Astrocyte of the spinal cord (primary cell): Measurements from ENCODE around the gene GNAI2.

Source experiments
- DNase-seq: peaks from one replicate; pipeline ENCODE4 v3.0.0; 2011; ENCODE audit warnings: low read depth, low spot score
- H3K4me3 ChIP-seq: 2 replicates; pipeline ENCODE4 v1.5.1; 2011; ENCODE audit warnings: low read depth, mild to moderate bottlenecking, low read length, moderate library complexity
- in situ Hi-C: cut with HindIII; loops from 2 replicates; pipeline ENCODE4 v1.10.0; 2017; ENCODE audit warnings: low sequenced_read_pairs
- TF ChIP-seq, protein P1 (sequence below): IDR thresholded peaks from 2 replicates; pipeline ENCODE4 v1.5.1; 2012; ENCODE audit warnings: low read depth, mild to moderate bottlenecking, low read length, inconsistent platforms

Gene GNAI2

GRCh38 chr3:50265571-50265970 lies 29.6 kb downstream of the GNAI2 start:
- DNase-seq, result no peak
- in situ Hi-C loops, result no loop called here
- TF ChIP-seq, protein P1, sequence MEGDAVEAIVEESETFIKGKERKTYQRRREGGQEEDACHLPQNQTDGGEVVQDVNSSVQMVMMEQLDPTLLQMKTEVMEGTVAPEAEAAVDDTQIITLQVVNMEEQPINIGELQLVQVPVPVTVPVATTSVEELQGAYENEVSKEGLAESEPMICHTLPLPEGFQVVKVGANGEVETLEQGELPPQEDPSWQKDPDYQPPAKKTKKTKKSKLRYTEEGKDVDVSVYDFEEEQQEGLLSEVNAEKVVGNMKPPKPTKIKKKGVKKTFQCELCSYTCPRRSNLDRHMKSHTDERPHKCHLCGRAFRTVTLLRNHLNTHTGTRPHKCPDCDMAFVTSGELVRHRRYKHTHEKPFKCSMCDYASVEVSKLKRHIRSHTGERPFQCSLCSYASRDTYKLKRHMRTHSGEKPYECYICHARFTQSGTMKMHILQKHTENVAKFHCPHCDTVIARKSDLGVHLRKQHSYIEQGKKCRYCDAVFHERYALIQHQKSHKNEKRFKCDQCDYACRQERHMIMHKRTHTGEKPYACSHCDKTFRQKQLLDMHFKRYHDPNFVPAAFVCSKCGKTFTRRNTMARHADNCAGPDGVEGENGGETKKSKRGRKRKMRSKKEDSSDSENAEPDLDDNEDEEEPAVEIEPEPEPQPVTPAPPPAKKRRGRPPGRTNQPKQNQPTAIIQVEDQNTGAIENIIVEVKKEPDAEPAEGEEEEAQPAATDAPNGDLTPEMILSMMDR, result no peak
- H3K4me3 ChIP-seq, result no peak overlapping the region

GRCh38 chr3:50266017-50266416 lies 30.0 kb downstream of the GNAI2 start:
- TF ChIP-seq, protein P1, result no peak
- H3K4me3 ChIP-seq, result no peak overlapping the region
- DNase-seq, result no peak
- in situ Hi-C loops, result no loop called here

DNA sequence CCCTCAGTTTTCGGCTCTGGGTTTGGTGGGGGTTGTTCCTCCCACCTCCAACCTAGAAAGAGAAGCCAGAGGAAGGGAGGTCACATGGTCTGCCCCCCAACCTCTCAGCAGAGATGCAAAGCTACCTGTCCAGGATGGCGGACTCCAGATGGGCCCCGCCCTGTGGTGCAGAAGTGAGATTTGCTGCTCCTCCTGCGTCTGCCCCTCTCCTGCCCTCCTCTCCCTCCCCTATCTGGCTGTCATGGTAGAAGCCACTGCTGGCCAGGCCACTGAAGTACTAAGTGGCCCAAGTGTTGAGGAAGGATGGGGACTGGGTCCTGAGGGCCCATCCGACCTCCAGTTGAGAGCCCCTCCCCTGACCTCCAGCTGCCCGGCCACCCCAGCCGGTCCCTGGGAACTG lies 30.8 kb downstream of the GNAI2 start:
- TF ChIP-seq, protein P1, result no peak
- in situ Hi-C loops, result no loop called here
- H3K4me3 ChIP-seq, result peak overlapping the region; percentile 42

DNA sequence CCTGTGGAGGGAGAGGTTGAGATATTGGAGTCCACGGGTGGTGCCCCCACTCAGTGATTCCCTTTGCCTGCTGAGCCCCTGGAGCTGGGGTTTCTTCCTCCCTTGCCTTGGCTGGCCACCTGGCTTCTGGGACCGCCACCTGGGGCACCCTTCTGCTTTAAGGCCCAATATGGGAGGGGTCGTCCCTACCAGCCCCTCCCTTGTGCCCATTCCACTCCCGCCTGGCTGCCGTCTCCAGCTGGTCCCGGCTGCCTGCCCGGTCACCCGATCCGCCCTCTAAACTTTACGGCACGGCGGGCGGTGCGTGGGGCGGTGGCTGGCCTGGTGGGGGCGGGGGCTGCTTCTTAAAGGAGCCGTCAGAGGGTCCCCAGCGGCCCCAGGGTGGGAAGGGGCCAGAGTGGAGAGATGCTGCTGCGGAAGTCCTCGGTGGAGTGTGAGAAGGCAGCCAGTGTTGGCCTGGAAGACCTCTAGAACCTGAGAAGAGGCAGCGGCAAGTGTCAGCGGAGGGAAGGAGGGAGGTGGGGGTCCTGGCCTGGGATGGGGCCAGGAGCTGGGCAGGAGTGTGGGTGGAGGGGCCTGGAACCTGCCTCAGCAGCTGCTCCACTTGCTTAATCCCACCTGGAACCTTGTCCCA lies 31.4 kb downstream of the GNAI2 start:
- H3K4me3 ChIP-seq, result peak overlapping the region; percentile 42
- TF ChIP-seq, protein P1, result no peak
- in situ Hi-C loops, result no loop called here
- DNase-seq, result no peak

More for the DNA sequence above, 30.8 kb downstream of the GNAI2 start:
- no peak for DNase-seq

- in situ Hi-C loops, result no loop called here
- H3K4me3 ChIP-seq, result no peak overlapping the region
Observed at GRCh38 chr3:50268276-50268675, 32.3 kb downstream of the GNAI2 start.

DNA sequence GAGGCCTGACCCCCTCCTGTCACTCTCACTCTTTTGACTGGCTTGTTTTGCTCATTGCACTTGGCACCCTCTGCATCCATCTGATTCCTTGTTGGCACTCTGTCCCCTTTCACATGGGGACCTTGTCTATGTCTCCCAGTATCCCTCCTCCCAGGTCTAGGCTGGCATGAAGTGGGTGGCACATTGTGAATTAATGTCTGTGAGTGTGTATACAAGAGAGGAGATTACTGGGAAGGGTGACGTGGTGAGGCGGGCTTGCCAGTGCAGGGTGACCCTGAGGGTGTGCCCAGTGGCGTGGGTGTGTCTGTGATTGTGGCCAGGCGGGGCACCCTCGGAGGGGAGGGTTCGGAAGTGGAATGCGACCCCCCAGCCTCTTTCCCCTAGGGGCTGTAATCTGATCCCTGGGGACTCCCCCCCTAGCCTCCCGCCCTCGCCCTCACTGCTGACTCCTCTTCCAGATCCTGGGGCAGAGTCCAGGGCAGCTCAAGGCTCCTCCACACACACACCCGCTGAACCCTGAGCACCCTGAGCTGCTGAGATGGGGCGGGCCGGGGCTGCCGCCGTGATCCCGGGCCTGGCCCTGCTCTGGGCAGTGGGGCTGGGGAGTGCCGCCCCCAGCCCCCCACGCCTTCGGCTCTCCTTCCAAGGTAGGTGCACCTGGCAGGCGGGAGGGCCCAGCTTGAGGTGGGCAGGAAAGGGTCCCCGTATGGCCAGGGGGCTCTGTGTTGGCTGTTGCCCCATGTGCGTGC lies 32.9 kb downstream of the GNAI2 start, which contains the start of gene SEMA3B:
TSS of gene SEMA3B (plus strand) at position 445 of the 749 bp plus-strand sequence. CDS start at position 539, 94 bp downstream.
- no peak for DNase-seq
- TF ChIP-seq, protein P1, result no peak
- H3K4me3 ChIP-seq, result peak within 1 kb of the TSS; percentile 42
- in situ Hi-C loops, result no loop called here

More at GRCh38 chr3:50268276-50268675, 32.3 kb downstream of the GNAI2 start:
- TF ChIP-seq, protein P1, result no peak
- DNase-seq, result no peak
